ENCODE results near the gene TRPM3. TPM values are rescaled to one million over a fixed set of nuclear protein-coding genes. Genes with fewer than 3 reads are reported as not detected.
A peak's percentile ranks its signal among the peaks of the same experiment; 100 is the strongest.

The TRPM3 gene
- polyA plus RNA-seq, 1 donor, result 0.57 TPM

DNA sequence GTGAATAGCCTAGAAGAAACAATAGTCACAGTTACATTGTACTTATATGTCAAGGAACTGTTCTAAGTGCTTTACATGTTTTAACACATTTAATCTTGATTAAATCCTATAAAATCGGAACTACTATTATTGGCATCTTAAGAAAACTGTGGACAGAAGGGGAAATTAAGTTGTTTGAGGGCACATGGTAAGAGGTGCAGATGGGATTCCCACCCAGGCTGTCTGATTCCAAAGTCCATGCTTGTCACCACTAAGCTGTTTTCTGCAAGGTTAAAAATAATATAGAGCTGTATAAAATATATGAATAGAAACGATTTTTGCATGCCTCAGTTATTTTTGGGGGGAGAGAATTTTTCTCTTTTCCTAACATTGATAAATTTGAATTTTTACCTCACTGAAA lies 512.4 kb downstream of the TRPM3 start:
- H3K9me3 ChIP-seq (ENCODE audit: control insufficient read depth, low read depth, low read length), result no peaks in the 10 kb centered on the region
- H3K27me3 ChIP-seq (ENCODE audit: control insufficient read depth, insufficient read depth, low read length), result no peaks in the 10 kb centered on the region
- H3K36me3 ChIP-seq (ENCODE audit: control insufficient read depth, insufficient read depth, low read length), result no peaks in the 10 kb centered on the region
- no peaks in the 10 kb centered on the region for H3K4me1 ChIP-seq (ENCODE audit: control insufficient read depth, insufficient read depth, low read length)
- no peak overlapping the region for H3K4me3 ChIP-seq (ENCODE audit: low read length)
- no peak overlapping the region for H3K27ac ChIP-seq (ENCODE audit: low read length)
- 83% methylated on average over 1 of the region's 2 CpGs for WGBS (ENCODE audit: insufficient coverage, low lambda C conversion rate)
- DNase-seq, result no peak

DNA sequence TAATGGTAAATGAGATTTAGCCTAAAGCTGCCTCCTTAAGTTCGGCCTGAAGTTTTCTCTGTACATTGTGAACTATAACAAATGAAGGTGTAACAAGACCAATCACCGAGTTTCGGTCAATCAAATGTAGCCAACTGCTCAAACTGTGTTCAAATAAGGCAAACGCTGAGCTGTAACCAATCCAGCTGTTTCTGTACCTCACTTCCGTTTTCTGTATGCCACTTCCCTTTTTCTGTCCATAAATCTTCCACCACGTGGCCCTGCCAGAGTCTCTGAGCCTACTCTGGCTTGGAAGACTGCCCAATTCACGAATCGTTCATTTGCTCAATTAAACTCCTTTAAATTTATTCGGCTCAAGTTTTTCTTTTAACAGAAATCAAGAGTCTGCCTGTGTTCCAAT lies 513.5 kb downstream of the TRPM3 start:
- Histone ChIP-seq H3K4me1 (ENCODE audit: control insufficient read depth, insufficient read depth, low read length) (no peaks in the 10 kb centered on the region), H3K9me3 (ENCODE audit: control insufficient read depth, low read depth, low read length) (no peaks in the 10 kb centered on the region), H3K4me3 (ENCODE audit: low read length) (no peak overlapping the region), H3K27ac (ENCODE audit: low read length) (no peak overlapping the region), H3K27me3 (ENCODE audit: control insufficient read depth, insufficient read depth, low read length) (no peaks in the 10 kb centered on the region), H3K36me3 (ENCODE audit: control insufficient read depth, insufficient read depth, low read length) (no peaks in the 10 kb centered on the region)
- no peak for DNase-seq
- 100% methylated on average over 1 of the region's 9 CpGs for WGBS (ENCODE audit: insufficient coverage, low lambda C conversion rate)

DNA sequence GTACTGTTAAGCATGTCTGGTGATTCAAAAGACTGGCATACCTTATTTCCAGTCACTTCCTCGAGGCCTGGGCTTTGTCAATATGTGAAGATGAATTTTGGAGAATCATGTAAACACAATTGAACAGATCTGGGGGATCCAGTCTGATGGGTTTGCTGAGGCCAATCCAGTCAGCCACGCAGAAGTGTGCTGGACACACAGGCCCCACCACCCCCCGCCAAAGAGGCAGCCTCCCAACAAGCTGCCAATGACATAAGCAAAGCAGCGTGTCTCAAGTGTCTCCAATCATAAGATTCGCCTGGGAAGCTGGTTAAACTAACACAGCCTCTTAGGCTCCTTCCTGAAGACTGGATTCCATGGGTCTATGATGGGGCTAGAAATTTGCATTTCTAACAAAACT lies 514.1 kb downstream of the TRPM3 start:
- WGBS (ENCODE audit: insufficient coverage, low lambda C conversion rate), result no CpG with 5 or more reads among the region's 5 CpGs

DNA sequence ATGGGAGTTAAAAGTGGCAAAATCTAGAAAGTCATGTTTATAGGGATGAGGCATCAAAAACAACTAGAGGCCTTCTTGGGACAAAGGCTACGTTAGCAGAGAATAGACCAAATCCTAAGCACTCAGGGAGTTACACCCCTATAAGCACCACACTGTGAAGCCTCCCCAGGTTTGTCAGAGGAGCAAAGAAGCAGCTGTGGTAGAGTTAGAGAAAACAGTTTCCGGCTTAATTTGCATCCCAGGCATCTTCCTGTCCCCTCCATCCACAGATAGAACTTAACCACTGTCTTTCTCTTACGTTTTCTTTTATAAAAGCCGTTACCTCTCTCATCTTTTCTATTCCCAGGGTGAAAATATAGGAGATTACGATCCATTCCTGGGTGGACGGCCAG lies 518.4 kb downstream of the TRPM3 start:
- H3K4me1 ChIP-seq (ENCODE audit: control insufficient read depth, insufficient read depth, low read length), result peaks cover 3% of the 10 kb centered on the region
- H3K27ac ChIP-seq (ENCODE audit: low read length), result no peak overlapping the region
- WGBS (ENCODE audit: insufficient coverage, low lambda C conversion rate), result 100% methylated on average over 2 of the region's 6 CpGs
- H3K4me3 ChIP-seq (ENCODE audit: low read length), result no peak overlapping the region
- no peaks in the 10 kb centered on the region for H3K36me3 ChIP-seq (ENCODE audit: control insufficient read depth, insufficient read depth, low read length)
- H3K27me3 ChIP-seq (ENCODE audit: control insufficient read depth, insufficient read depth, low read length), result peaks cover 6% of the 10 kb centered on the region
- no peaks in the 10 kb centered on the region for H3K9me3 ChIP-seq (ENCODE audit: control insufficient read depth, low read depth, low read length)
- no peak for DNase-seq

More for the DNA sequence above, 514.1 kb downstream of the TRPM3 start:
- no peaks in the 10 kb centered on the region for H3K27me3 ChIP-seq (ENCODE audit: control insufficient read depth, insufficient read depth, low read length)
- no peaks in the 10 kb centered on the region for H3K9me3 ChIP-seq (ENCODE audit: control insufficient read depth, low read depth, low read length)
- no peaks in the 10 kb centered on the region for H3K36me3 ChIP-seq (ENCODE audit: control insufficient read depth, insufficient read depth, low read length)
- no peak overlapping the region for H3K4me3 ChIP-seq (ENCODE audit: low read length)
- H3K4me1 ChIP-seq (ENCODE audit: control insufficient read depth, insufficient read depth, low read length), result no peaks in the 10 kb centered on the region
- DNase-seq, result no peak
- H3K27ac ChIP-seq (ENCODE audit: low read length), result no peak overlapping the region

DNA sequence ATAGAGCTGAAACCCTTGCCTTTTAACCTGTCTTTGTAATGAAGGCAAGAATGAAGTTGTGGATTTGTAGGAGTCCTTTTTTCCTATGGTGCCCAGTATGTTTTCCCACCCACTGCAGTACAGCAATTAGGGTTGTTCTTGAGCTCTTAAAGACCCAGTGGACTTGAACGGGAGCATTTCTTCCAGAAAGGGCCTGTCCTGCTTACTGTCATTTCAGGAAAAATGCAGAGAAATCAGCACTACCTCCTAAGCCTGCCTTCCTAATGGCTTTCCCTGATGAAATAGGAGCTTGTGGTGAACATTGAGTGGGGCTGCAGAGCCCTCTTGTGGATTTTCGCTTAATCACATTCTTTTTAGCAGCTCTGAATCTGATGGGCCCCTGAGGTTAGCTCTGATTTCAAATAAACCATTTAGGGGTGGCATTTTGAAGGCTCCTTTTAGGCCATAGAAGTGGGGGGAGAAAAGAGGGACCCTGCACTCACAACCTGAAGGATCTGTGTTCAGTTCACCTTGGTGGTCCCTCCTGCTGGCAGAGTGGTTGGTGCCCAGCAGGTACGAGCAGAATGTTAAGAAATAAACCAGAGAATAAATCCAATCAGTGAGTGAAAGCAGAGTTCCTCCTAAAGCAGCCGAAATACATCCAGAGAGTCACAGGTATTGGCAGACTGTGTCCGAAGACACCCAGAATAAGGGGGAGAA lies 519.0 kb downstream of the TRPM3 start:
- peak overlapping the region; percentile 6 for H3K27ac ChIP-seq (ENCODE audit: low read length)
- H3K4me1 ChIP-seq (ENCODE audit: control insufficient read depth, insufficient read depth, low read length), result peaks cover 3% of the 10 kb centered on the region
- WGBS (ENCODE audit: insufficient coverage, low lambda C conversion rate), result no CpG with 5 or more reads among the region's 5 CpGs
- peaks cover 6% of the 10 kb centered on the region for H3K27me3 ChIP-seq (ENCODE audit: control insufficient read depth, insufficient read depth, low read length)
- DNase-seq, result peak; percentile 55 to 65
- H3K9me3 ChIP-seq (ENCODE audit: control insufficient read depth, low read depth, low read length), result no peaks in the 10 kb centered on the region
- H3K36me3 ChIP-seq (ENCODE audit: control insufficient read depth, insufficient read depth, low read length), result no peaks in the 10 kb centered on the region
- H3K4me3 ChIP-seq (ENCODE audit: low read length), result no peak overlapping the region

DNA sequence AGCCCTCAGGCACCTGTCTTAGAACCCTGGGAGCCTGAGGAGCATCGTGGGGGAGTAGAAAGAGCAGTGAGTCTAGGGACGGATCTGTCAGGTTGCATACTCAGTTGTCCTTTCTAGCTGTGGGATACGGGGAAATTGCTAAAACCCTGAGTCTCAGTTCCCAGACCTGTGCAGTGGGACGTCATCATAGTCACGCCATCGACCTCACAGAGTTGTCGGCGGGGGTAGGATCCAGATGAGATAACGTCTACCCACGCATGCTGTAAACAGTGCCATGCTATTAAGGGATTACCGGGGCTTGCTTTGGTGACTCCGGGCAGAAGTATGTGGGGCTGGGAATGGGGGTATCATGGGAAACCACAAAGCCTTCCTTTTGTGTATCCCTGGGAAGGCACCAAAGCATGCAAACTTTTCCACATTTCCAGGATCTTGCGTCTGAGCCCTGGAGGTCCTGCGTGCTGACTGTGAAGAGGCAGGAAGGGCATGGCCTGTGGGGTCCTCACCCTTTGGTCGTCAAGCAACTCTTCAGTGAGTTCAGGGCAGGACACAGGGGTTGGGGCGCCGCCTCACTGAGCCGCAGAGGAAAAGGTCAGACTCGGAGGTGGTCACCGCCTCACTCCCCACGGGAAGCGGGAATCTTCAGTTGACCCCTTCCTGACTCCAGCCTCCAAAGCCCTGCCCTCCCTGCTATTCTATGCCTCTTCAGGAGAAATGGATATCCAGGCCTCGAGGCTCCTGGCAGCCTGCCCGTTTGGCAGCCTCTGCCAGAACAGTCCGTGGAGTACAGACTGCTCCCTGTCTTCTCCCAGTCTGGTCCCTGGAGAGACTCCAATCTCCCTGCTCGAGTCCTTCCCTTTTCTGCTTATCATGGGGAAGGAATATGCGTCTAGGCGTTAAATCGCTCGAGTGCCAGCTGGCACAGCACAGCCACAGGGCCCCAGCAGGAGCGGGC lies 520.1 kb downstream of the TRPM3 start:
- no peak overlapping the region for H3K4me3 ChIP-seq (ENCODE audit: low read length)

DNA sequence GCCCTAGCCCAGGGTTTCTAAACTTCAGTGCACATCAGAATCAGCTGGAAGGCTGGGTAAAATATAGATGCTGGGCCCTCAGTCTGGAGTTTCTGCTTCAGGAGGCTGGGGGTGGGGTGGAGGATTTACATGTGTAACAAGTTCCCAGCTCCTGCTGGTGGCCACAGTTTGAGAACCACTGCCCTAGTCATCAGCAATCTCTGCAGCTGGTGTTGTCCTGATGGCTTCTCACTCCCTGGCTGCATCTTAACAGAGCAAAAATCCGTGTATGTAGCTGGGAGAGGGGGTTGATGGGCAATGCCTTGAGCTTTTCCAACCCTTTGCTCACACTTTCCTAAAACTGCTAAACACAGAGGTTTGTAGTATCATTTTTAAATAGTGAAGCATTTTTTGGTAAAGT lies 520.9 kb downstream of the TRPM3 start:
- Histone ChIP-seq H3K4me3 (ENCODE audit: low read length) (no peak overlapping the region), H3K36me3 (ENCODE audit: control insufficient read depth, insufficient read depth, low read length) (no peaks in the 10 kb centered on the region), H3K27ac (ENCODE audit: low read length) (peak overlapping the region; percentile 5), H3K27me3 (ENCODE audit: control insufficient read depth, insufficient read depth, low read length) (peaks cover 6% of the 10 kb centered on the region), H3K9me3 (ENCODE audit: control insufficient read depth, low read depth, low read length) (no peaks in the 10 kb centered on the region), H3K4me1 (ENCODE audit: control insufficient read depth, insufficient read depth, low read length) (peaks cover 3% of the 10 kb centered on the region)
- no CpG with 5 or more reads among the region's 1 CpG for WGBS (ENCODE audit: insufficient coverage, low lambda C conversion rate)
- DNase-seq, result no peak

More for the DNA sequence above, 520.1 kb downstream of the TRPM3 start:
- peaks cover 6% of the 10 kb centered on the region for H3K27me3 ChIP-seq (ENCODE audit: control insufficient read depth, insufficient read depth, low read length)
- no peaks in the 10 kb centered on the region for H3K9me3 ChIP-seq (ENCODE audit: control insufficient read depth, low read depth, low read length)
- H3K27ac ChIP-seq (ENCODE audit: low read length), result peak overlapping the region; percentile 48
- peaks cover 3% of the 10 kb centered on the region for H3K4me1 ChIP-seq (ENCODE audit: control insufficient read depth, insufficient read depth, low read length)
- WGBS (ENCODE audit: insufficient coverage, low lambda C conversion rate), result 40% methylated on average over 2 of the region's 31 CpGs
- DNase-seq, result peak; percentile 63 to 70
- no peaks in the 10 kb centered on the region for H3K36me3 ChIP-seq (ENCODE audit: control insufficient read depth, insufficient read depth, low read length)

DNA sequence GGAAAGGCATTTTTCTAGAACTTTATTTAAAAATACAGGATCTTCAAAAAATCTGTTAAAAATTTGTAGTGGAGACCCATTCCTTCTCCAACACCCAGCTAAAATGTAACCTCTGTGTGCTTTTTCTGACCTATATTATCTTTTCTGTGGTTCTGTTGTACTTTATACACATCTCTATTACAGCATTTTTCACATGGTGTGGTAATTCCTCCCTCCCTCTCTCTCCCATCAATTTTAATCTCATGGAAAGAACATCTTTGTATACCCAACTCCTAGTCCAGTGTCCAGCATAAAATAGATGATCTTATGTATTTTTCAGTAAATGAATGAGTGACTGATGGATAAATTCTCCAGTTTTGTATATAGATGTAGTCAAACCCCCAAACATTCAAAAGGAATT lies 523.5 kb downstream of the TRPM3 start:
- peaks cover 6% of the 10 kb centered on the region for H3K27me3 ChIP-seq (ENCODE audit: control insufficient read depth, insufficient read depth, low read length)
- H3K27ac ChIP-seq (ENCODE audit: low read length), result no peak overlapping the region
- H3K9me3 ChIP-seq (ENCODE audit: control insufficient read depth, low read depth, low read length), result no peaks in the 10 kb centered on the region
- peaks cover 3% of the 10 kb centered on the region for H3K4me1 ChIP-seq (ENCODE audit: control insufficient read depth, insufficient read depth, low read length)
- no peak overlapping the region for H3K4me3 ChIP-seq (ENCODE audit: low read length)
- no peak for DNase-seq
- no peaks in the 10 kb centered on the region for H3K36me3 ChIP-seq (ENCODE audit: control insufficient read depth, insufficient read depth, low read length)

DNA sequence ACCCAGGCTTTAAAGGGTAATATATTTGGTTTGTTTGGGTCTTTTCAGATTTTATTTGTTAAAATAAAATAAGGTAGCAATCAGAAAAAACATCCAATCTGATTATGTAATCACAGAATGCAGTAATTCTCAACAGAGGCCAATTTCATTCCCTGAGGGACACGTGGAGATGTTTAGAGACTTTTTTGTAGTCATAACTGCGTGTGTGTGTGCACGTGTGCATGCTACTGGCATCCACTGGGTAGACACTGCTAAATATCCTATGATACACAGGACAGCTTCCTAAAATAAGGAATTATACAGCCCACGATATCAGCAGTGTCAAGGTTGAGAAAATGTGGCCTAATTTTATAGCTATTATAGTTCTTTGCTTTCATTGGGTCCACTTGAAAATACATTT lies 526.2 kb downstream of the TRPM3 start:
- Histone ChIP-seq H3K27ac (ENCODE audit: low read length) (no peak overlapping the region), H3K4me1 (ENCODE audit: control insufficient read depth, insufficient read depth, low read length) (no peaks in the 10 kb centered on the region), H3K4me3 (ENCODE audit: low read length) (no peak overlapping the region), H3K36me3 (ENCODE audit: control insufficient read depth, insufficient read depth, low read length) (no peaks in the 10 kb centered on the region), H3K27me3 (ENCODE audit: control insufficient read depth, insufficient read depth, low read length) (no peaks in the 10 kb centered on the region), H3K9me3 (ENCODE audit: control insufficient read depth, low read depth, low read length) (no peaks in the 10 kb centered on the region)
- DNase-seq, result no peak
- 100% methylated on average over 1 of the region's 4 CpGs for WGBS (ENCODE audit: insufficient coverage, low lambda C conversion rate)

DNA sequence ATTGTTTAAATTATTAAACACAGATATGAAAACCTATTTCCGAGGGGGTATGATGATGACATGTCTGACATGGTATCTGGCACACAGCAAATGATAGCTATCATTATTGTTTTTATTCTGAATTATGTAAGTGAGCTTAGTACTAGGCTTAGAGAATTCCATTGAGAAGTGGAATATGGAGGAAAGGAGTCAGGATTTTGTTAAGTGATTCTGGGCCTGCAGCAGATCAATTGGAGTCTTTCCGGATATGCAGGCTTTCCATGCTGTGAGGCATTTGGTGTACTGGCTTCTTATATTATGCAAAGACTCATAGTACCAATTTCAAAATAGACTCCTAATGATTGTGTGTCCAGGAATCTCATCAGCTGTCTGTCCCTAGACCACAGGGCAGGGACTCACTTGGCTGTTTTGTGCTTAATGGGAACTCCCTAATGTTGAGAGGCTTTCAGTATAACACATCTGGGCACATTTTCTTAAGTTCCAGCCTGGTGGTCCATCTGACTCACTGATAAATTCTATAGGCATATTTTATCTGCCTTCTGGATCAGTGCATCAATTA lies 527.0 kb downstream of the TRPM3 start:
- no peaks in the 10 kb centered on the region for H3K9me3 ChIP-seq (ENCODE audit: control insufficient read depth, low read depth, low read length)
- no peak for DNase-seq
- no peak overlapping the region for H3K4me3 ChIP-seq (ENCODE audit: low read length)
- H3K4me1 ChIP-seq (ENCODE audit: control insufficient read depth, insufficient read depth, low read length), result no peaks in the 10 kb centered on the region
- H3K27ac ChIP-seq (ENCODE audit: low read length), result no peak overlapping the region
- WGBS (ENCODE audit: insufficient coverage, low lambda C conversion rate), result 100% methylated on average over 1 of the region's 2 CpGs
- no peaks in the 10 kb centered on the region for H3K27me3 ChIP-seq (ENCODE audit: control insufficient read depth, insufficient read depth, low read length)
- H3K36me3 ChIP-seq (ENCODE audit: control insufficient read depth, insufficient read depth, low read length), result no peaks in the 10 kb centered on the region

Measured in large intestine (tissue), 3 donors.